GM19452 (cell line): ENCODE measurements around the gene HAP1.
"Not testable (repeated sequence)": the region's sequence is repeated elsewhere in the genome, so short reads cannot be mapped to it uniquely, and the experiment has no call there.

ENCODE experiments used
- ATAC-seq: cut with Tn5 transposase; IDR thresholded peaks from one replicate; pipeline ENCODE4 v1.9.1; 2021; ENCODE audit not compliant: unreplicated experiment

HAP1 gene

DNA sequence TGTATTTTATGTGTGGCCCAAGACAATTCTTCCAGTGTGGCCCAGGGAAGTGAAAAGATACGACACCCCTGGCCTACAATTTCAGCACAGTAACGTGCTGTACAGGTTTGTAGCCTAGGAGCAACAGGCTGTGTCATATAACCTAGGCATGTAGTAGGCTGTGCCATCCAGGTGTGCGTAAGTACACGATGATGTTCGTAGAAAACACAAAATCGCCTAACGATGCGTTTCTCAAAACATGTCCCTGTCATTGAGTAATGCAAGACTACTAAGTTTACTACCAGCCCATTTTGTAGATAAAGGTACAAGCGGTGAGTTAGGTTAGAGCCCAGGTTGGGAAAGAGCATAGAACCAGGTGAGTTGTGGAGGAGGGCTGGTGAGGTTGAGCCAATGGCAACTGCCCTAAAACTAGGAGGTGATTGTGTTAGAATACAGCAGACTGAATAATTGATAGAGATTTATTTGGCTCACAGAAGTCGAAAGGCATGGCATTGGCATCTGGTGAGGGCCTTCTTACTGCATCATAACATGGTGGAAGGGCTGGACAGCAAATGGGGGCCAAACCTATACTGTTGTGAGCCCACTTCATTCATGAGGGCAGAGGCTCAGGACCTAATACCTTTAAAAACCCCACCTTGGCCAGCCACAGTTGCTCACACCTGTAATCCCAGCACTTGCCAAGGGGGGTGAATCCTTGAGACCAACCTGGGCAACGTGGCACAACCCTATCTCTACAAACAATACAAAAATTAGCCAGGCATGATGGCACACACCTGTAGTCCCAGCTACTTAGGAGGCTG, 41.5 kb downstream of the HAP1 start:
- ATAC-seq = no peak

GRCh38 chr17:41691031-41691777, 43.2 kb downstream of the HAP1 start:
- ATAC-seq = no peak

- ATAC-seq = no peak
These were observed 43.9 kb downstream of the HAP1 start for GRCh38 chr17:41690497-41690896.

GRCh38 chr17:41689497-41690299, 44.7 kb downstream of the HAP1 start:
- ATAC-seq = no peak

DNA sequence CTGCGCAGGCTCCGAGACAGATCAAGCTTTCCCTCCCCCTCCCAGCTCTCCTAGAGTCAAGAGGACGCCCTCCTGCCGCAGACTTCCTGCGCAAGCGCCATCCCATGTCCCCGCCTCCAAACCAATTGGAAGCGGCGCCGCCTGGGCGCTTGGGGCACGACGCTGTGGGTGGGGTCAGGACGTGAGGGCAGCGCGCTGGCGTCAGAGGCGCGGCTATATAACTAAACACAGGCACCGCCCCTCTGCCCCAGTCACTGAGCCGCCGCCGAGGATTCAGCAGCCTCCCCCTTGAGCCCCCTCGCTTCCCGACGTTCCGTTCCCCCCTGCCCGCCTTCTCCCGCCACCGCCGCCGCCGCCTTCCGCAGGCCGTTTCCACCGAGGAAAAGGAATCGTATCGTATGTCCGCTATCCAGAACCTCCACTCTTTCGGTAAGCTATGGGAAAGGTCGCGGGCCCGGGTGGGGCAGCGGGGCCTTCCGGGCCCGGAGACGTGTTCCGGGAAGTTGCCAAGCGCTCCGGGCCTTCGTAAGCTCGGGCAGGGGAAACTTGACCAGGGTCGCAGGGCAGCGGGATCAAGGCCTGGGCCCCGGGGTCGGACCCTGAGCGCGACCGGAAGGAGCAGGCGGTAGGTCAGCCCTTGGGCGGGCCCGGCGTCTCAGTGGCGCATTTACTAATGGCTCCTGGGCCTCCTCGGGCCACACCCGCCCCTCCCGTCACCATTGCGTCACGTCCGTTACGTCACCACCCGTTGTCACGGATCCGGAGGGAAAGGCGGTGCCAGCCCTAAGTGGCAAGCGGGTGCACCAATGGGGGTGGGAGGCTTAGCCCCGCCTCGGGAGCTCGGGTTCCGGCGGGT, 45.6 kb downstream of the HAP1 start, which contains the start of gene EIF1:
Gene EIF1 (plus strand): TSS at position 245 of the 856 bp plus-strand sequence. CDS start 154 bp downstream, at position 399.
- ATAC-seq = peak; percentile 75

DNA sequence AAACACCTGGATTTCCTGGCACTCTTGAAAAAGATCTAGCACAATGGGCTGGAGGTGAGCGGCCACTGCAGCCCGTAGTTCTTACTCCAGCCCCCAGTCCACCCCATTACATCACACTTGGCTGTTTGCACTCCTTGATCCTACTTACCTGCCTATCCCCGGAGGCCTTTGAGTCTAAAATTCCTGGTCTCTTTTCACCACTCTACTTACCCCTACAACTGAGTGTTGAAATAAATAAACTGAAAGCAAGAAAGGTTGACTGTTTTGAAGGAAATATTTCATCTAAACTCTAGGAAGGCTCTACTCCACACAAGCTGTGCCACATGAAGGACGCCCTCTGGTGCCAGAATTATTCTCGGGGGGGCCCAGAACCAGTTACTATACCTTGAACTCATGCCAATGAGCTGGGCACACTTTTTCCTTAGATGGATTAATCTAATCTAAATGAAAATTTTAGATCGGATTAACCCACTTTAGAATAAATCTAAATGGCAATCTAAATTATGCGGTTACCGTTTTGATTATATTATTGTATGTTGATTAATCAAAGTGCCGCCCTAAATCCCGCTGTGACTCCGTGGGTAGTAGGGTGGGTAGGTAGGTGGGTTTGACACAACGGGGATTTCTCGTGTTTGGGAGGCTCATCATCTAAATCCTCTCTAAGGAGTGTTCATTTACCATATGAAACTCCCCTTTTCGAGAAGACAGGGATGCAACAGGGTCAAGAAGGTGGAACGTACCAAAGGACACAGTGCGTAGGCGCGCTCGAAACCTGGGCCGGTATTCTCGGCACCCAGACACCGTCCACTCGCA, 46.4 kb downstream of the HAP1 start:
- ATAC-seq = peak; percentile 9

- no peak for ATAC-seq
These were observed 48.2 kb downstream of the HAP1 start for GRCh38 chr17:41686281-41686680.

- ATAC-seq = not testable (repeated sequence)
These were observed 48.7 kb downstream of the HAP1 start for GRCh38 chr17:41685753-41686152.

DNA sequence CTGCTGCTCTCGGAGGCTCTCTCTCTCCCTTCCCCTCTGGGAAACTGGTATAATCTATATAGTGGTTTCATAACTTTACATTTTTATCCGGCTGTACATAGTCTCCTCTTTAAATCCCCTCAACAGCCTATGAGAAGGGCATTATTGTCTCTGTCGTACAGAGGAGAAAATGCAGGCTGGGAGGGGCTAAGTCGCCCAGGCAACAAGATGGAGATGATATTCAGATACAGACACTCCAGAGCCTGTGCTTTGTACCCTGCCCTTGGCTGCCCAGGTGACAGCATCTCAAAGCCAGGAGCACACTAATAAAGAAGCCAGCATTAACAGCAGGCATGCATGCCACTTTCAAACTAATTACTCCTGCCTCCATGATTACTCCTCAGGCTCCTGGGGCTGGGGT, 50.4 kb downstream of the HAP1 start:
- ATAC-seq = no peak

- no peak for ATAC-seq
These were observed 50.9 kb downstream of the HAP1 start for GRCh38 chr17:41683441-41684007.

GRCh38 chr17:41682631-41683030, 51.8 kb downstream of the HAP1 start:
- no peak for ATAC-seq

DNA sequence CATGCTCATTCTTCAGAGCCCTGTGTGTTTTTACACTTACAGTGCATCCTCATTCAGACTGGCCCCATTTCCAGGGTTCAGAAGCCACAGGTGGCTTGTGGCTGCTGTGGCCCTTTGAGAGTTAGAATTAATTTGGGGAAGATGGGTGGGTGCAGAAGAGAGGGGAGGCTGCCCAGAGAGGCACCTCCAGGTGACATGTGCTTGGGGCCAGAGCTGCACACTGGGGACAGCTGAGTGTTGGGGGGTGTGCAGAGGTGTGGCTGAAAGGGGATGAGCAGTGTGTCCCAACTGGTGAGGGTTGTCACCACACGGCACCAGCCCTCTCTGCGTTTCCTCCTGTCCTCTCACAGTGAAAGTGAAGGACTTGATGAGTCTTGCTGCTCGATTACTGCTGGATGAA, 52.7 kb downstream of the HAP1 start:
- ATAC-seq = no peak

GRCh38 chr17:41680426-41681040, 53.9 kb downstream of the HAP1 start:
- ATAC-seq = no peak

GRCh38 chr17:41679740-41680425, 54.6 kb downstream of the HAP1 start:
- no peak for ATAC-seq

DNA sequence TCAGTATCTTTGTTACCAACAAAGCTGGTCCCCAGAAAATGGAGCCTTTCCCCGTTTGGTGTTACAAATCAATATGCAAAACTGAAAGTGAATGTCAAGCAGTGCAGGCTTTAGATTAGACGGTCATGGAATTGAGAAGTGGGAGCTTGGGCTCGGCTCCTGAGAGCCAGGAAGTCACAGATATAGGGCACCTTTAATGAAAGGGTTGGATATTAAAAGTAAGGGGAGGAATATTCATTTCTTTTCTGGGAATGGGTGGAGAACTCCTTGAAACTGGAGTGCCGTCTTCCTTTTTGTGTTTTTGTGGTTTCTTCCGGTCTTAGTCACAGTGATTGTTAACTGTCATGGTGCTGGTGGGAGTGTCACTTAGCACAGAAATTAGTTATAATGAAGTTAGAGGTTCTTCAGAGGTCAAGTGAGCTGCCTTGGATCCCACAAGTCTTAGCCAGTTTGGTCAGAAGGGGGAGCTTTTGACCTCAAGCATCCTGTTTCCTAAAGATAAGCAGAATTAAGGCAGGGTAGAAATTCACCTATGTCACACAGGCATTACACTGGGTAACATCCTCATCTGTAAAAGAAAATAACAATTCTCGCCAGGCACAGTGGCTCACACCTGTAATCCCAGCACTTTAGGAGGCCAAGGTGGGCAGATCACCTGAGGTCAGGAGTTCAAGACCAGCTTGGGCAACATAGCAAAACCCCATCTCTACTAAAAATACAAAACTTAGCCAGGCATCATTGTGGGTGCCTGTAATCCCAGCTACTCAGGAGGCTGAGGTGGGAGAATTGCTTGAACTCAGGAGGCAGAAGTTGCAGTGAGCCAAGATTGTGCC, 55.3 kb downstream of the HAP1 start:
- ATAC-seq = peak; percentile 62

GRCh38 chr17:41678411-41678906, 56.0 kb downstream of the HAP1 start:
- peak; percentile 25 for ATAC-seq

DNA sequence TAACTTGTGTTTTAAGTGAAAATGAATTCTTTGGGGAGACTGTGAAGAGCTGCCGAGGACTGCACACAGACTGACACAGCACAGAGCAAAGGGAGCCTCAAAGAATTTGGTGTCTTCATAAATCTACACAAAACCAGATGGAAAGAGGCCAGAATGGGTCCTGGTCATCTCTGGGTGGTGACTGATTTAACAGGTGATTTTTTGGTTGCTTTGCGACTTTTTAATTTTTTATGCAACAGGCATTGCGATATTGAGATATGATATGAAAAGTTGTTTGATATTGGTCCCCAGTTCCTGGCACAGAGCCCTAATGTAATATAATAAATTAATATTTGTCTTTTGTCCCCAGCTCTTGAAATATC, 58.4 kb downstream of the HAP1 start:
- ATAC-seq = no peak
